ENCODE measurements around the gene PPP1R37.
"Not testable (repeated sequence)": the region's sequence is repeated elsewhere in the genome, so short reads cannot be mapped to it uniquely, and the experiment has no call there.

PPP1R37 gene

DNA sequence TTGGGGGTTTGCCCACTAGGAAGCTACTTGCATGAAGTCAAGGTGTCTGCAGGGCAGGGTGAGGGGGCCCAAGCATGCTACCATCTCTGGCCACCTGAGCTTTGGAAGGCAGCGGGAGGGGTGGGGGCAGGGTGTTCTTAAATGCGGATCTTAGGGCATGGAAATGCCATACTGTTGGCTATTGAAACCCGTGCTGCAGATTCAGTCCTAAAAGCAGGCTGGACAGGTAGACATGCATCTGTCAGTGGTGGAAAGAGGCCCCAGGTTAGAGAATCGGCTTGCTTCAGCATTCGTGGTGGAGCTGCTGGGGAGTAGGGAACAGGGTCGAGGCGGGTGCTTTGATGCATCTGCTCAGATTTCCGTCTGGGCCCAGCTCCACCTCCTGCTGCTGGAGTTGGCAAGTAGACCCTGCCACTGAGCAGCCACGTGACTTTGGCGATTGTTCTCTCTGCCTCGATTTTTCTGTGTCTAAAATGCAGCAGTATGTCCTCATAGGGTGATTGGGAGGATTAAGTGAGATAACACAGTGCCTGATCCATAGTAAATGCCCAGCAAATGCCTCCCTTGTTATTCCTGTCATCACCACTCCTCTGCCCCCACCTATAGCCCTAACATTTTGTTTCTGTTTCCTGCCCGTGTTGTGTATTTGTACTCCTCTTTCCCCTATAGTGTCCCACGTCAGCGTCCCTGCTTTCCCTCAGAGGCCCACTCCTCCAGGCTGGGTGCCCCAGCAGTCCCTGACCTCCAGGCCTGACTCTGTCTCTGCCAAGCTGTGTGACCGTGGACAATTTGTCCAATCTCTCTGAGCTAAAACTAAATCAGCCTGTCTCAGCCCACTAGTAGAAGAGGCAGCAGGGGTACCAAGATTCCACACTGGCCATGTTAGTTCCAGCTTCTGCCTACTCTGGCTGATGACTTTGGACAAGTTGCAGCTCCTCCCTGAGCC lies 5.8 kb downstream of the PPP1R37 start:
- ATAC-seq (no peak), DNase-seq (no peak)
- H3K27me3 Mint-ChIP-seq: no peaks in the 10 kb centered on the region
- H3K4me3 Mint-ChIP-seq: no peak overlapping the region
- no peaks in the 10 kb centered on the region for H3K9me3 Mint-ChIP-seq
- peak overlapping the region in 1 of 2 donors; percentile 89 for H3K27ac Mint-ChIP-seq
- peaks cover 95% of the 10 kb centered on the region for H3K4me1 Mint-ChIP-seq

DNA sequence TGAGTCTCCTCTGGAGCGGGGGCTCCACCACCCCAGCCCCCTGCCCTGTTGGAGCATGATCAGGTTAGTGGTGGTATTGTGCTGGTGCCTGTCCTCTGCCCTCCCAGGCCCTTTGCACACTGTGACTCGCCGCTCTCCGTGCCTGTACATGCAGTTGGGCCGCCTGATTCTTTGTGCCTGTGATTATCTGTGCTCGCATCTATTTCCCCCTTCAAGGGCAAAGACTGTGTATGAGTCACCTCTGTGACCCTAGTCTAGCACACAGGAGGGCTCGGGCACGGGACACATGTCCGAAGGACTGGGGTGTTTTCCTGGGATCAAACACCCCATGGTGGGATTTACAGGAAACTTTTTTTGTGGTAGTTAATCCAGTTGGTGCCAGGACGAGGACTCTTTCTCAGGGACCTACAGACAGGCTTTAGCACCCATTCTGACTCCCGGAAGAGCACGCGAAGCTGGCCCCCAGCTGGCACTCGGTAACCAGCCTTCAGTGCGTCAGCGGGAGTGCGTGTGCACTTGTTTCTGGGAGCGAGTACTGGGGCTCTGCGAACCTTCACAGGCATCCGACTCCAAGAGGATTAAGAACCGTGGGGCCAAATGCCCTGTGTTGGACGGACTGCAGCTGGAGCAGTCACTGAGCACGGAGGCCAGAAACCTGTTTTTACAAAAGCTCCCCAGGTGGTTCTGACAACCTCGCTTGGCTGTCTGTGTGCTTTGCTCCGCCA lies 6.7 kb downstream of the PPP1R37 start:
- Mint-ChIP-seq H3K27ac (no peak overlapping the region), H3K4me3 (no peak overlapping the region), H3K4me1 (peaks cover 95% of the 10 kb centered on the region), H3K27me3 (no peaks in the 10 kb centered on the region), H3K9me3 (no peaks in the 10 kb centered on the region)
- no peak for DNase-seq
- ATAC-seq: no peak

DNA sequence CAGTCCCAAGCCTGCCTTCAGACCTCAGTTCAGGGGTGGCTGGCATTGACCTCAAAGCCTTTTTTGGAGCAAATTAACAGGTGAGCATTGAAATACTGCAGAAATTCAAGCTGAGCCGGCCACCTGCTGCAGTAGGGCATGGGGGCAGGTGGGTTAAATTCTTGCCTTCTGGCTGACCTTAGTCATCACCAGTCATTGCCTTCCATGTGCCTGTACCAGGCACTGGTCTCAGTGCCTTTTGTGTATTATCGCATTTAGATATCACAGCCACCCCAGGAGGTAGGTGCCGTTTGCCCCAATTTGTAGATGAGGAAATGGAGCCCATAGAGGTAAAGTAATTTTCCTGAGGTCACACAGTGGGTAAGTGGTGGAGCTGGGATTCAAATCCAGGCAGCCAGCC lies 7.2 kb downstream of the PPP1R37 start:
- peaks cover 95% of the 10 kb centered on the region for H3K4me1 Mint-ChIP-seq
- H3K27me3 Mint-ChIP-seq: no peaks in the 10 kb centered on the region
- no peak for ATAC-seq
- DNase-seq: no peak
- no peak overlapping the region for H3K4me3 Mint-ChIP-seq
- no peaks in the 10 kb centered on the region for H3K9me3 Mint-ChIP-seq
- H3K27ac Mint-ChIP-seq: no peak overlapping the region

DNA sequence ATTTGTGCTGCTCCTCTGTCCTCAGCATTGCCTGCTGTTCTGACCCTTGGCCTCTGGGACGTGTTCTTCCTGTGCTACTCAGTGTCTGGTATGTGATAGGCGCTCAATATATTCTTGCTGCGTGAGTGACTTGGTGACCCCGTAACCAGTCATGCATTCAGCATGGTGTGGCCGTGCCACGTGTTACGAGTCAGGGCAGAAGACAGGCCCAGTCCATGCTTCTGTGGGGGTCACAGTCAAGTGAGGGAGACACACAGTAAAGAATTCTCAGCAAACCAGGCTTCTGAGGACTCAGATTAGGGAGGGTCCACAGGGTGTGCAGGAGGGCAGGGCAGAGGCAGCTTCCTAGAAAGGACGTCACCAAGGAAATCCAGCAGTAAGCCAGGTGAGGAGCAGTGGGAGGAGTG lies 7.9 kb downstream of the PPP1R37 start:
- no peaks in the 10 kb centered on the region for H3K9me3 Mint-ChIP-seq

DNA sequence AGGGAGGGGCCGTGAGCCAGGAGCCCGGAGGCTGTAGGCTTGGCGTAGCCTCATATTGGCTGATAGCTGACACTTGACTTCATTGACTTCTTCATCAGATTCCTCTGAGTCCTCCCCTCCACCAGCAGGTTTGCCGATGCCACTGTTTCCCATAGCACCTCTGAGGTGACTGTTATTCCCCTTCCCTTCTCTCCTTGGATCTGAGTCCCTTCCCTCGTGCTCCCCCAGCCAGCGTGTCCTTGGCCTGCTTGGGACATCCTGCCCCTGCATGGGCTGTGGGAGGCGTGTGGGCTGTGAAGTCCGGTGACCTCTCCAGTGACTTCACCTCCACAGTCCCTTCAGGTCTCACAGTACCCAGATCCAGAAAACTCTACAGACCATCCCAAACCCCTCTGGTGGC lies 8.8 kb downstream of the PPP1R37 start:
- DNase-seq (no peak), ATAC-seq (no peak)
- no peak overlapping the region for H3K4me3 Mint-ChIP-seq
- H3K27me3 Mint-ChIP-seq: no peaks in the 10 kb centered on the region
- no peaks in the 10 kb centered on the region for H3K9me3 Mint-ChIP-seq
- H3K27ac Mint-ChIP-seq: no peak overlapping the region
- peaks cover 87% of the 10 kb centered on the region for H3K4me1 Mint-ChIP-seq

More for the DNA sequence above, 7.9 kb downstream of the PPP1R37 start:
- Mint-ChIP-seq H3K27me3 (no peaks in the 10 kb centered on the region), H3K4me3 (no peak overlapping the region), H3K4me1 (peaks cover 96% of the 10 kb centered on the region), H3K27ac (peak overlapping the region in 1 of 2 donors; percentile 28)
- DNase-seq (no peak), ATAC-seq (no peak)

DNA sequence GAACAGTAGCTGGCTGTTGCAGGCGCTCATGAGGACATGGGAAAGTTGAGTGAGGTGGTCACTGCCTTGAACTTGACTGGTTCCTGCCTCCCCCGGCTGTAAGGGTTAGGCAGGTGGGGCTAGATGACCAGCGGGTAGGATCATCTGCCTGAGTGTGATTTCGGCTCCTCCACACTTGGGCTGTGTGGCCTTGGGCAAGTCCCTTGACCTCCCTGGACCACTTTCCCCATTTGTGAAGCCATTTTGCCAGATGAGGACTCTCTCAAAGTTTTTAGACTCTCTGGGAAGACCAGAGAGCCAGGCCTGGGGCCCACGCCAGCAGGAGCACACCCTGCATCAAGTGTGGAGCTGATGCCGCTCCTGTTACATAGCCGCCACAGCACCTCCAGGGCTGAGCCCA lies 9.5 kb downstream of the PPP1R37 start:
- no peak for DNase-seq
- Mint-ChIP-seq H3K9me3 (no peaks in the 10 kb centered on the region), H3K27ac (no peak overlapping the region), H3K4me1 (peaks cover 80% of the 10 kb centered on the region), H3K4me3 (no peak overlapping the region), H3K27me3 (no peaks in the 10 kb centered on the region)
- ATAC-seq: no peak

DNA sequence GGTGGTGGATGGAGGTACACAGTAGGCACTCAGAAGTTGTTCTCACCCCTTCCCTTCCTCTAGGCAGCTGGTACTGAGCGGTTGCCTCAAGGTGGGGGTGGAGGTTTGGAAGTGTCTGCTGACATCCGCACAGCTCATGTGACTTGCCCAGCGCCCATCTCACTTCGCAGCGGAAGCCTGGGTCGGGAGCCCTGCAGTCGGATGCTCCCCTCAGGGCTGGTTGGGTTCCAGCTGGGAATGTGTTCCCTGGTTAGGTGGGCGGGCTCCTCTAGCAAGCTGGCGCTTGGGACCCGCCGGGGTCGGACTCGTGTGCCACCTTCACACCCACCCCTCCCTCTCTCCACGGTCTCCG lies 10.2 kb downstream of the PPP1R37 start:
- DNase-seq (peak in 1 of 2 donors; percentile 41), ATAC-seq (peak; percentile 87)
- H3K9me3 Mint-ChIP-seq: no peaks in the 10 kb centered on the region
- H3K27ac Mint-ChIP-seq: no peak overlapping the region
- H3K4me1 Mint-ChIP-seq: peaks cover 75% of the 10 kb centered on the region
- H3K27me3 Mint-ChIP-seq: no peaks in the 10 kb centered on the region
- peak overlapping the region; percentile 32 to 58 for H3K4me3 Mint-ChIP-seq

DNA sequence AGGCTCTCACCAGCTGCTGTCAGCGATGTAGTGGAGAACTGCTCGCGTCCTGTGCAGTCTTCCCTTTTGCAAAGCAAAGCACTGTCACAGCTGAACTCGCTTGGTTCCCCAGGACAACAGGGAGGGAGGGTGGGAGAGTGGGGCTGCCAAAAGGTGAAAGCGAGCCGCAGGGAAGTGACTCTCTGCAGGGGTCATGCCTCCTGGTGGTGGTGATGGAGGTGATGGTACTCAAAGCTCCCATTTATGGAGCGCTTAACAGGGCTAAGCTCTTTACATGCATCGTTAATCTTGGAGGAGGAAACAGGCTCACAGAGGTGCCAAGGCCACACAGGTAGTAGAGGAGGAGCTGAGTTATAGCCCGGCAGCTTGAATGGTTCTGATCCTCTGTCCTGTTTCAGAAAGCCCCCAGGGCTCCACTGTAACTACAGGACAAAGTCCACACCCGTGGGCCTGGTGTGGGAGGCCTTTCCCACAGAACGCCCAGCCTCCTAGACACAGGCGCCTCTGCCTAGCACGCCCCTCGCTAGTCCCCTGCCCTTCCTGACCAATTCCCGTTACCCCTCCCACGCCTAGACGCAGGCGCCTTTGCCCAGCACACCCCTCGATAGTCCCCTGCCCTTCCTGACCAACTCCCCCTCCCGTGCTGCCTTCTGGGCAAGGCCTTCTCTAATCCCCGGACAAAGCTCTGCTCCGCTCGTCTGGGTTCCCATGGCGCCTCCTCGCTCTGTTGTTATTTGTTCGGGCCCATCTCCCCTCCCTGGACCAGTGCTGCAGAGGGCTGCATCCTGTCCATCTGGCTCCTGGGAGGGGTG lies 10.7 kb downstream of the PPP1R37 start:
- peak overlapping the region in 1 of 2 donors; percentile 30 for H3K27ac Mint-ChIP-seq
- ATAC-seq: peak; percentile 34

DNA sequence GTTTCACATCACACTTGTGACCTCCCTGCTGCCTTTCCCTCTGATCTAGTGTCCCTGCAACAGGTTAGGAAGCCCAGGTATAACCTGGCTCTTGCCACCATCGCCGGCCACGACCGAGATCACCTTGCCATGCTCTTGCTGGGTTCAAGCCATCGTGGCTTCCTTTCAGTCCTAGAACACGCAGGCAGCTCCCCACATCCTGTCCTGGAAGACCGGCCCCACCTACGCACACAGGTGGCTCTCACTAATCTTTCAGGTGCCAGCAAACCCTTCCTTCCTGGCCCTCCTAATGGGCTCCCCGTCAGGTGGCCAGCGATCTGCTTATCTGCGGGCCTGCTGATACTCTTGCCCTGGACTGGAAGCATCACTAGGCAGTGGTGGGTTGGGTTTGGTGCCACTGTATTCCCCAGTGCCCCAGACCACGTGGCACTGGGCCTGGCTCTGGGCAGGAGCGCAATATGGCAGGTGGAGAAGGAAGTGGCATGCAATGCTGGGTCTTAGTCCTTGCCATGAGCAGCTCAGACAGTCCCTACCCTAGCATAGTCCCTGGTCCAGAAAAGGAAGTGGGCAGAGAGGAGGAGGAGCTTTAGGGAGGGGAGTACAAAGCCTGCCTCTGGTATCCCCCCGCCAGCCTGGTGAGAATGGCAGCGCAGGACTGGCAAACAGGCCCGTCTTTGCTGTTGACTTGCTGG lies 11.8 kb downstream of the PPP1R37 start:
- Mint-ChIP-seq H3K4me3 (peak overlapping the region; percentile 78 to 79), H3K27ac (peak overlapping the region; percentile 69 to 94), H3K9me3 (no peaks in the 10 kb centered on the region), H3K4me1 (peaks cover 75% of the 10 kb centered on the region), H3K27me3 (no peaks in the 10 kb centered on the region)
- DNase-seq (peak in 1 of 2 donors; percentile 32), ATAC-seq (peak; percentile 41)

More for the DNA sequence above, 10.7 kb downstream of the PPP1R37 start:
- Mint-ChIP-seq H3K9me3 (no peaks in the 10 kb centered on the region), H3K4me3 (peak overlapping the region; percentile 78 to 79), H3K27me3 (no peaks in the 10 kb centered on the region), H3K4me1 (peaks cover 75% of the 10 kb centered on the region)
- DNase-seq: no peak

DNA sequence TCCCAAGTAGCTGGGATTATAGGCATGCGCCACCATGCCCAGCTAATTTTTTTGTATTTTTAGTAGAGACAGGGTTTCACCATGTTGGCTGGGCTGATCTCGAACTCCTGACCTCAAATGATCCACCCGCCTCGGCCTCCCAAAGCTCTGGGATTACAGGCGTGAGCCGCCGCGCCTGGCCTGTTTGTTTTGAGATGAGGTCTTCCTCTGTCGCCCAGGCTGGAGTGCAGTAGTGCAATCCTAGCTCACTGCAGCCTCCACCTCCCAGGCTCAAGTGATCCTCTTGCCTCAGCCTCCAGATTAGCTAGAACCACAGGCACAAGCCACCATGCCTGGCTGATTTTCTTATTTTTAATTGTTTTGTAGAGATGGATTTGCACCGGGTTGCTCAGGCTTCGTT lies 13.4 kb downstream of the PPP1R37 start:
- not testable (repeated sequence) for H3K9me3 Mint-ChIP-seq, DNase-seq, H3K4me3 Mint-ChIP-seq, ATAC-seq, H3K27ac Mint-ChIP-seq, H3K27me3 Mint-ChIP-seq
- H3K4me1 Mint-ChIP-seq: peaks cover 77% of the 10 kb centered on the region

DNA sequence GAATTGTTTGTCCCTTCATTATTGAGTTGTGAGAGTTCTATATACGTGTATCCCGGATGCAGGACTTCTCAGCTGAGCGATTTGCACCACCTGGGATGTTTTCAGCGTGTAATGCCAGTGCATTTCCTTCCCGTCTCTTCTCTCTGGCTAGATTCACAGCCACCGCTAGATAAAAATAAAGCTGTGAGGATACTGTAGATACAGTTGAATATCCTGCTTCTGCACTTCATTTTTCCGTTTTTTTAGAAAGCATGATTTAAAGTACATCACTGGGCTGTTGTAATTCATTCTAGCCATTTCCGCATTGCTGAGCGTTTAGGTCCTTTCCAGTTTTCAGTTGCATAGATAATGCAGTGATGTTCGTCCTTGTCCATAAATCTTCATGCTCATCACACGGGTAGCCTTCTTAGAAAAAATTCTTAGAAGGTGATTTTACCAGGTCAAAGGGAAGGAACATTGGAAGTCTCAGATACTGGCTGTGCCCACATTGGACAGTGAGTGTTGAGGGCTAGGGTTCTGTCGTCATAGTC lies 14.7 kb downstream of the PPP1R37 start:
- Mint-ChIP-seq H3K9me3 (no peaks in the 10 kb centered on the region), H3K27me3 (no peaks in the 10 kb centered on the region), H3K4me3 (no peak overlapping the region), H3K27ac (no peak overlapping the region), H3K4me1 (peaks cover 79% of the 10 kb centered on the region)
- ATAC-seq (no peak), DNase-seq (no peak)

DNA sequence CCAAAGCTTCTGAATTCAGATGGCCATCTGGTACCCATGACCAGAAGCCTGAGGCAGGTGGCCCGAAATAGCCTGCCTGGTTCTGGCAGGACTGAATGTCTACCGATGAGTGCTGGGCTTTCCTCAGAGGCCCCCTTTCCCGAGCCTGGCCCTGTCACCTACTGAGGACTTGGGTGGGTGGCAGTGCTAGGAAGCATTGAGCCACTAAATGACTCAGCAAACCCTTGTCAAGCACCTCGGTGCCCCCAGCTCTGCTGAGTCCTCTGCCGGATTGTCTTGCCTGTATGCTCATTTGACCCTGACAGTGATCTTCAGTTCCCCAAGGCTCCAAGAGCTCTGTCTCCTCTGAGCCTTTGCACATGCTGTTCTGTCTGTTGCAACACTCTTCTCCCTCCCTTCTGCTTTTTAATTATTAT lies 17.9 kb downstream of the PPP1R37 start:
- no peak overlapping the region for H3K27ac Mint-ChIP-seq
- H3K27me3 Mint-ChIP-seq: no peaks in the 10 kb centered on the region
- DNase-seq (no peak), ATAC-seq (no peak)
- no peaks in the 10 kb centered on the region for H3K9me3 Mint-ChIP-seq
- H3K4me1 Mint-ChIP-seq: peaks cover 76% of the 10 kb centered on the region
- H3K4me3 Mint-ChIP-seq: peak overlapping the region in 1 of 2 donors; percentile 5

DNA sequence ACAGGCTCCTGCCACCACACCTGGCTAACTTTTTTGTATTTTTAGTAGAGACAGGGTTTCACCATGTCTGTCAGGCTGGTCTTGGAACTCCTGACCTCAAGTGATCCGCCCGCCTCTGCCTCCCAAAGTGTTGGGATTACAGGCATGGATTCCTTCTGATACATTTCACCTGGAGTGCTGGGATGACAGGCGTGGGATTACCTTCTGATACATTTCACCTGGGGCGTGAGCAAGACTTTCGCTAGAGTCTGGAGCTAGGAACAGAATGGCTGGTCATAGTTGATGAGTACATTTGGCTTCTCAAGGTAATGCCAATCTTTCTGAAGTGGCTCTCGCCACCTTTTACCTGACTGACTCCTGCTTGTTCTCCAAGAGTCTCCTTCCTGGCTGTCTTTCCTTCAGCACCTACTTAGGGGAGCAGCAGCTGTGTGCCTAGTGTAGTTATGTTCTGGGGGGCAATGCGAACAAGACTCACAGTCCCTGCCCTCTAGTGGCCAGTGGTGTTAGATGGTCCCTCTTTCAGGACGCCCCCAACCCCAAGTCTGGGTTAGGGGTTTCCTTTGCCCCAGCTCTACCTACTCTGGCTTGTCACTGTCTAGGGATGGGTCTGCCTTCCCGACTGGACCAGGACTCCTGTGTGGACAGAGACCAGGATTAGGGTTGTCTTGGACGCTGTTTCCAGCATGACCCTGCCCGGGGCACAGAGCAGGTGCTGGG lies 19.3 kb downstream of the PPP1R37 start:
- peak overlapping the region; percentile 25 to 48 for H3K27ac Mint-ChIP-seq
- DNase-seq: no peak
- no peaks in the 10 kb centered on the region for H3K27me3 Mint-ChIP-seq
- no peaks in the 10 kb centered on the region for H3K9me3 Mint-ChIP-seq
- ATAC-seq: no peak
- no peak overlapping the region for H3K4me3 Mint-ChIP-seq
- peaks cover 89% of the 10 kb centered on the region for H3K4me1 Mint-ChIP-seq

DNA sequence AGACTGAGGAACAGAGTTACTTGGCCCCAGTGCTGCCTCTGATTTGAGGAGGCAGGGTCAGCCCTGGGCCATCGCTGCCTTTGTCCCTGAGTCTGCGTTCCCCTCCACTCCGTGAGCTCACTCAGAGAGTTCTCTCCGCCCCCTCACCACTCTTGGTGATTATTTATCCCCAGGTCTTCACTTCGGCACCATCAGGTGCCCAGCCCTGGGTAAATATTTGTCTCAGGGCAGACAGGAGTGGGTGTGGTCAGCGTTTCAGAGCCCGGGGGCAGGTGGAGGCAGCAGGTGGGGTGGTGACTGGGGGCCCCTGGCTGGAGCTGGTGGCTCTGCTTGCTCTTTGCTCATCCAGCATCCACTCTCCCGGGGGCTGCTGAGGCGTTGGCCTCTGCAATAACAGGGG lies 20.6 kb downstream of the PPP1R37 start:
- H3K4me3 Mint-ChIP-seq: no peak overlapping the region
- ATAC-seq: no peak
- no peak for DNase-seq
- no peaks in the 10 kb centered on the region for H3K27me3 Mint-ChIP-seq
- H3K9me3 Mint-ChIP-seq: no peaks in the 10 kb centered on the region
- H3K27ac Mint-ChIP-seq: no peak overlapping the region
- H3K4me1 Mint-ChIP-seq: peaks cover 97% of the 10 kb centered on the region

Data from stimulated activated naive CD8-positive, alpha-beta T cell treated with anti-CD3 and anti-CD28 coated beads, Interleukin-15, amount 100 ng/mL, for 72 hours (primary cell).